Kidney epithelial cell (primary cell): ENCODE measurements around the gene ZBTB21. TPM values are rescaled to one million over a fixed set of nuclear protein-coding genes. Genes with fewer than 3 reads are reported as not detected.

ENCODE experiments used
- DNase-seq: peaks from one replicate; pipeline ENCODE4 v3.0.0-alpha.2; 2010; ENCODE audit warnings: low read depth
- H3K27me3 ChIP-seq: 2 replicates; pipeline ENCODE4 v1.6.0; 2011; ENCODE audit warnings: low read length; ENCODE audit not compliant: control insufficient read depth, insufficient read depth
- H3K36me3 ChIP-seq: 2 replicates; pipeline ENCODE4 v1.5.1; 2011; ENCODE audit warnings: low read length; ENCODE audit not compliant: control insufficient read depth, insufficient read depth
- H3K4me3 ChIP-seq: 2 replicates; pipeline ENCODE4 v1.5.1; 2011; ENCODE audit warnings: low read depth, mild to moderate bottlenecking, control low read depth, low read length
- total RNA-seq: library from RNA; depleted of rRNA; stranded (reverse); fragments of >200 nt; gene quantifications from 2 replicates; pipeline ENCODE4 v1.2.3, GENCODE V29; 2015
- TF ChIP-seq, protein P1 (sequence below): IDR thresholded peaks from 2 replicates; pipeline ENCODE4 v1.5.1; 2011; ENCODE audit warnings: mild to moderate bottlenecking, moderate library complexity, low read length, control low read depth, inconsistent platforms; ENCODE audit not compliant: insufficient read depth, poor library complexity, severe bottlenecking

The ZBTB21 gene
- total RNA-seq, 1 donor from 2014 or later, result 13.8 TPM

DNA sequence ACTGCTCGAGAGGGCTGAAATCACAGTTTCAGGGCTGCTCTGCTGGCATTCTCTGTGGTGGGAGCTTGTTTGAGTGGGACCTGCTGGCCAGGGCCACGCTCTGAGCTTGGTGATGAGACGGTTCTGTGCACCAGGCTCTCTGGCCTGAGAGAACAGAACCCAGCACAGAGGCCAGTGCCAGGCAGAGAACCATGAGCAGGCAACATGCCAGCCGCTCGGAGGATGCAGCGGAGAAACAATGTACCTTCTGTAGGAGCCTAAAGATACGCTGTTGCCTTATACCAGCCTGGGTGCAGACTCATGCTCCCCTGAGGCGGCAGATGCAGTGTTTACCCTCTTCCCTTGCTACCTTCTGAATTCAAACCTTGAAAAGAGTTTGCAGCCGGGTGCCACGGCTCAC lies 66.3 kb downstream of the ZBTB21 start:
- no peak overlapping the region for H3K4me3 ChIP-seq
- no peaks in the 10 kb centered on the region for H3K27me3 ChIP-seq
- DNase-seq, result no peak
- TF ChIP-seq, protein P1, sequence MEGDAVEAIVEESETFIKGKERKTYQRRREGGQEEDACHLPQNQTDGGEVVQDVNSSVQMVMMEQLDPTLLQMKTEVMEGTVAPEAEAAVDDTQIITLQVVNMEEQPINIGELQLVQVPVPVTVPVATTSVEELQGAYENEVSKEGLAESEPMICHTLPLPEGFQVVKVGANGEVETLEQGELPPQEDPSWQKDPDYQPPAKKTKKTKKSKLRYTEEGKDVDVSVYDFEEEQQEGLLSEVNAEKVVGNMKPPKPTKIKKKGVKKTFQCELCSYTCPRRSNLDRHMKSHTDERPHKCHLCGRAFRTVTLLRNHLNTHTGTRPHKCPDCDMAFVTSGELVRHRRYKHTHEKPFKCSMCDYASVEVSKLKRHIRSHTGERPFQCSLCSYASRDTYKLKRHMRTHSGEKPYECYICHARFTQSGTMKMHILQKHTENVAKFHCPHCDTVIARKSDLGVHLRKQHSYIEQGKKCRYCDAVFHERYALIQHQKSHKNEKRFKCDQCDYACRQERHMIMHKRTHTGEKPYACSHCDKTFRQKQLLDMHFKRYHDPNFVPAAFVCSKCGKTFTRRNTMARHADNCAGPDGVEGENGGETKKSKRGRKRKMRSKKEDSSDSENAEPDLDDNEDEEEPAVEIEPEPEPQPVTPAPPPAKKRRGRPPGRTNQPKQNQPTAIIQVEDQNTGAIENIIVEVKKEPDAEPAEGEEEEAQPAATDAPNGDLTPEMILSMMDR, result no peak
- no peaks in the 10 kb centered on the region for H3K36me3 ChIP-seq

DNA sequence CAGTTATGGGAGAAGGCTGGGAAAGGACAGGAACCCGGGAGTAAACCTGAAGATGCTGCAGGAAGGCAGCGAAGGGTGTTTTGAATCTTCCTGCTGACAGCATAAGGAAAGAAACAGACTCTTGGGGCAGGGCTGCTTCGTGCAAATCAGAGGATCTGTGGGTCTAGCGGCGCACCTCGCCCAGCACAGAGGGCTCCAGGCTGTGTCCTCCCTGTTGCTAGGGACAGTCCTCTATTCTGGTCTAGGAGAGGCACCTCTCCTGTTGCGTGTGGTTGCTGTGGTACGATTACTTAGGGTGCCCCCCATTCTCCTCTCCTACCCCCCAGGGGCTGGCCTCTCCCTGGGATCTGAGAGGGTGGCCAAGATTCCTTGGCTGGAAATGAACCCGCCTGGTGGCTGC lies 67.7 kb downstream of the ZBTB21 start:
- Histone ChIP-seq H3K36me3 (no peaks in the 10 kb centered on the region), H3K27me3 (no peaks in the 10 kb centered on the region), H3K4me3 (no peak overlapping the region)
- no peak for DNase-seq
- TF ChIP-seq, protein P1, result no peak

DNA sequence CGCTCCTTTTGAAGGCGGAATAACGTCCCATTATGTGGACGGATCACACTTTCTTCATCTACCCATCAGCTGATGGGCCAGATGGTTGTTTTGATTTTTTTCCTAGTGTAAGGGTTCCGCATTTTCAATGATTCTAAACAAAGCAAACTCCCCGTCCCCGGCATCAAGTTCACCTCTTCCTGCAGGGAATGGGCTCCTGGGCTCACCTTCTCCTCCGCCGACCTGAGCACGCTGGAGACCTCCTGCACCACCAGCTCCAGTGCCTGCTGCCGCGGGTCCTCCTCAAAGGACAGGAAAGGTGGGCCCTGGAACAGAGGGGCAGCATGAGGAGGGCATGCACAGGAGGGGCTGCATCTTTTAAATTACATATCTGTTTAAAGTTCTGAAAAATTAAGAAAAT lies 68.2 kb downstream of the ZBTB21 start:
- H3K27me3 ChIP-seq, result no peaks in the 10 kb centered on the region
- TF ChIP-seq, protein P1, result no peak
- DNase-seq, result no peak
- H3K4me3 ChIP-seq, result no peak overlapping the region
- no peaks in the 10 kb centered on the region for H3K36me3 ChIP-seq

DNA sequence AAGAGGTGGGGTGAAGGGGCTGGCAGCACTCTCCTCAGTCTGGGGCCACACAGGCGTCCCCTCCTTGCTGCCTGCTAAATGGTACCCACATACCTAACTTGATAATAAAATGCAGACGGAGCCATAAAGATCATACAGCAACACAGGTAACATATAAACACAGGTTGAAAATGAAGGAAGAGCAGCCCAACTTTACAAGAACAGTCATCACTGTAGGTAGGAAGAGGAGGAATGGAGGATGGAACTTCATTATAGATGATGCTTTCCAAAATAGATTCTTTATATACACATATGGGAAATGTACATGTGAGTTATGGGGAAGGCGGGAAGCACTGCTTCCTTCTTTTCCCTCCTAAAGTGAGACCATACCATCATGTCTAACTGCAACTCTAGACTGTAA lies 69.7 kb downstream of the ZBTB21 start:
- H3K36me3 ChIP-seq, result no peaks in the 10 kb centered on the region
- TF ChIP-seq, protein P1, result no peak

DNA sequence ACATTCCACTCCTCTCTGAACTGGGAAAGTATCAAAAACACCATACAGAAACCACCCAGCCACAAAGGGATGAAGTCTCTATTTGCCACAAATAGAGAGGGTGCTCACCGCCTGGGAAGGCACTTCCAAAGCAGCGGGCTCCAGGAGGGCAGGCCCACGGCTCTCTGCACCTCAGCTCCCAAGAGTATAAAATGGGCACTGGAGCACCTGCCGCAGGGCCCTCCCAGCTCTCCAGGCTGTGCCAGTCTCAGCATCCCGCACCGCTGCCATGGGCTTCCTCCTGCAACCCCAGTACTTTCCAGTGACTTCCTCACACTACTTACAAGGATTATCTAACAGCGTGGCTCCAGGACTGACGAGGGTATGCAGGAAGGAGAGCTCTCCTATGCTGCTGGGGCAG lies 70.8 kb downstream of the ZBTB21 start:
- H3K4me3 ChIP-seq, result no peak overlapping the region
- H3K36me3 ChIP-seq, result no peaks in the 10 kb centered on the region
- TF ChIP-seq, protein P1, result no peak
- no peaks in the 10 kb centered on the region for H3K27me3 ChIP-seq
- DNase-seq, result no peak

More for the DNA sequence above, 69.7 kb downstream of the ZBTB21 start:
- Histone ChIP-seq H3K27me3 (no peaks in the 10 kb centered on the region), H3K4me3 (no peak overlapping the region)
- DNase-seq, result no peak

Other genes starting within 250 kb of the ZBTB21 start
- gene RIPK4, start 243.3 kb downstream of the ZBTB21 start, total RNA-seq, result 17.6 and 20.5 TPM in 2 replicates
- gene PRDM15, start 131.0 kb downstream of the ZBTB21 start, total RNA-seq, result 5.4 and 5.8 TPM in 2 replicates
- gene C2CD2, start 56.3 kb downstream of the ZBTB21 start, total RNA-seq, result 15.8 and 20.8 TPM in 2 replicates
- gene UMODL1, start 61.0 kb upstream of the ZBTB21 start, total RNA-seq, result not detected in 2 replicates
- 3.6 and 5.4 TPM in 2 replicates for gene ABCG1, start 208.8 kb upstream of the ZBTB21 start, total RNA-seq